Smooth muscle cell (in vitro differentiated cells): ENCODE data around the gene CXCL14. TPM values are rescaled to one million over a fixed set of nuclear protein-coding genes. Genes with fewer than 3 reads are reported as not detected.

ENCODE experiments used
- DNase-seq: peaks from one replicate; lab custom pipeline; 2025; ENCODE audit not compliant: unreplicated experiment; lab: John Stamatoyannopoulos, UW
- H2AFZ ChIP-seq: fragments of 200-600 bp; sonication (generic); 2 replicates; pipeline ENCODE4 v1.6.0; 2016; ENCODE audit warnings: antibody characterized with exemption, low read depth, mild to moderate bottlenecking
- H3F3A ChIP-seq: fragments of 200-600 bp; sonication (generic); 2 replicates; pipeline ENCODE4 v1.6.0; 2017; ENCODE audit warnings: antibody characterized with exemption, low read depth
- H3K27ac ChIP-seq: fragments of 200-600 bp; sonication (generic); 2 replicates; pipeline ENCODE4 v1.5.1; 2016; ENCODE audit warnings: low read depth, mild to moderate bottlenecking
- H3K27me3 ChIP-seq: fragments of 200-600 bp; sonication (generic); 2 replicates; pipeline ENCODE4 v1.6.1; 2016; ENCODE audit warnings: low read depth, mild to moderate bottlenecking
- H3K36me3 ChIP-seq: fragments of 200-600 bp; sonication (generic); 2 replicates; pipeline ENCODE4 v1.5.1; 2016; ENCODE audit warnings: low read depth
- H3K4me1 ChIP-seq: fragments of 200-600 bp; sonication (generic); 2 replicates; pipeline ENCODE4 v1.5.1; 2016; ENCODE audit warnings: low read depth
- H3K4me2 ChIP-seq: fragments of 200-600 bp; sonication (generic); 2 replicates; pipeline ENCODE4 v1.6.0; 2016; ENCODE audit warnings: mild to moderate bottlenecking
- H3K4me3 ChIP-seq: fragments of 200-600 bp; sonication (generic); 2 replicates; pipeline ENCODE4 v1.5.1; 2016; ENCODE audit warnings: mild to moderate bottlenecking
- H3K79me2 ChIP-seq: fragments of 200-600 bp; sonication (generic); 2 replicates; pipeline ENCODE4 v1.6.0; 2016; ENCODE audit warnings: low read depth, mild to moderate bottlenecking
- H3K9ac ChIP-seq: fragments of 200-600 bp; sonication (generic); 2 replicates; pipeline ENCODE4 v1.6.0; 2016; ENCODE audit warnings: low read depth
- H3K9me3 ChIP-seq: fragments of 200-600 bp; sonication (generic); replicated peaks from 2 replicates; pipeline ENCODE4 v1.5.1; 2016; ENCODE audit warnings: low read depth
- H4K20me1 ChIP-seq: fragments of 200-600 bp; sonication (generic); 2 replicates; pipeline ENCODE4 v1.6.0; 2016; ENCODE audit warnings: low read depth
- CTCF ChIP-seq: fragments of 200-600 bp; sonication (generic); IDR thresholded peaks from 2 replicates; pipeline ENCODE4 v1.5.1; 2017; ENCODE audit warnings: borderline replicate concordance, mild to moderate bottlenecking, antibody characterized with exemption; ENCODE audit not compliant: insufficient read depth, poor library complexity, severe bottlenecking
- WGBS: methylation state at CpG from one replicate; pipeline ENCODE4 v1.1.7; 2016; ENCODE audit warnings: low lambda C conversion rate; 5-methylcytosine and 5-hydroxymethylcytosine counted together
- polyA plus RNA-seq: library from polyadenylated mRNA; unstranded; fragments of >200 nt; fragmentation: Nextera tagmentation; extraction: Ambion mirVana; gene quantifications from 2 replicates; pipeline ENCODE4 v1.2.1, GENCODE V29; 2016
- total RNA-seq: library from RNA; depleted of rRNA; stranded (reverse); fragments of >200 nt; gene quantifications from 2 replicates; pipeline ENCODE4 v1.2.3, GENCODE V29; 2014

CXCL14 gene
- total and polyA plus RNA-seq, 2 experiments from 2014 or later, result 589 to 1,209 TPM

- H3K27ac ChIP-seq, result no peak overlapping the region
- 88% methylated on average over 2 of the region's 2 CpGs for WGBS
Observed at GRCh38 chr5:135555530-135555929, 23.3 kb downstream of the CXCL14 start.

GRCh38 chr5:135553688-135554462, 24.9 kb downstream of the CXCL14 start:
- H3K9ac ChIP-seq, result no peak overlapping the region
- H3K4me1 ChIP-seq, result no peaks in the 10 kb centered on the region
- TF ChIP-seq CTCF, result peak; percentile 53
- H3K36me3 ChIP-seq, result no peaks in the 10 kb centered on the region
- WGBS, result 32% methylated on average over 8 of the region's 8 CpGs
- no peak overlapping the region for H3K27ac ChIP-seq
- no peaks in the 10 kb centered on the region for H4K20me1 ChIP-seq
- H2AFZ ChIP-seq, result peak overlapping the region; percentile 85
- peak overlapping the region; percentile 23 for H3K4me3 ChIP-seq
- no peaks in the 10 kb centered on the region for H3K79me2 ChIP-seq
- H3K4me2 ChIP-seq, result peak overlapping the region; percentile 80
- no peaks in the 10 kb centered on the region for H3F3A ChIP-seq
- no peaks in the 10 kb centered on the region for H3K9me3 ChIP-seq
- DNase-seq, result no peak
- peaks cover 29% of the 10 kb centered on the region for H3K27me3 ChIP-seq

More at GRCh38 chr5:135555530-135555929, 23.3 kb downstream of the CXCL14 start:
- Histone ChIP-seq H3K4me2 (no peak overlapping the region), H3K4me1 (no peaks in the 10 kb centered on the region), H3K9me3 (no peaks in the 10 kb centered on the region), H3K9ac (no peak overlapping the region), H3K4me3 (no peak overlapping the region), H3F3A (no peaks in the 10 kb centered on the region), H4K20me1 (no peaks in the 10 kb centered on the region), H3K36me3 (no peaks in the 10 kb centered on the region), H3K27me3 (peaks cover 12% of the 10 kb centered on the region), H3K79me2 (no peaks in the 10 kb centered on the region), H2AFZ (no peak overlapping the region)
- no peak for DNase-seq
- no peak for TF ChIP-seq CTCF

DNA sequence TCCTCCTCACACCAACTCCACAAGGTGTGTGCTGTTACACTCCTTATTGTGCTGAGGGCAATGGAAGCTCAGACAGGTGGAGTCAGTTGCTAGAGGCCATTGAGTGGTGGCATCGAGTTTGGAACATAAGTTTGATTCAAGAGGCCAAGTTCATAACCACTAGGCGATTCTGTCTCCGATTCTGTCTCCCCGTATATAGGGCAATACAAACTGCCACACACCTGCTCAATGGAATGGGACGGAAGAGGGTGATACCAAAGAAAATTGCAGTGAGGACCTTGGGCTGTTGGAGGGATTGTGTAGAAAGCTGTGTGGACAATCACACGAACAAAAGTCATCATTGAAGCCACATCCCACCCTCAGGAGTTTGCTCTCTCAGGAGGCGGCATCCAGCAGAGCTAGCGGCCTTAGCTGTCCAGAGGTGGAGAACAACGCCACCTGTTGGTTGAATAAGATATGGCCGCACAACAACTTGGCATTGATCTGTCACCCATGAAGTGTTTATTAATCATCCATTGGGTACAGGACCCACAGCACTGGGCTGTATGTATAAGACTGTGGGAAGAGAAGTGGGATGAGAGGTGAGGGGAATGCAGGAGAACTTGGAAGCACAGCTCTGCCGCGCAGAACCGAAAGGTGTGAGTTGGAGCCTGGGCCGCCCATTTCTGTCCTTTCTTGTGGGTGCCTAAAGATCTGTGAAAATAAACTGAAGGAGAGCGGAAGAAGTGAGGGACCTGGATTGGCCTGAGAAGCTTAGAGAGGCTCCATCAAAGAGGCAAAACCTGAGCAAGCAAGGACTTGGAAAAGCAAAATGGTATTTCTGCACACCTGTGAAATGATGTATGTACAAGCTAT, 27.0 kb downstream of the CXCL14 start:
- no peaks in the 10 kb centered on the region for H3K36me3 ChIP-seq
- H2AFZ ChIP-seq, result no peak overlapping the region
- H3K27me3 ChIP-seq, result peaks cover 41% of the 10 kb centered on the region
- TF ChIP-seq CTCF, result peak; percentile 85
- no peaks in the 10 kb centered on the region for H3K9me3 ChIP-seq
- WGBS, result 44% methylated on average over 15 of the region's 15 CpGs
- H3K9ac ChIP-seq, result no peak overlapping the region
- H3K4me3 ChIP-seq, result no peak overlapping the region
- no peaks in the 10 kb centered on the region for H3F3A ChIP-seq
- H3K27ac ChIP-seq, result no peak overlapping the region
- no peaks in the 10 kb centered on the region for H3K4me1 ChIP-seq
- H3K79me2 ChIP-seq, result no peaks in the 10 kb centered on the region
- H4K20me1 ChIP-seq, result no peaks in the 10 kb centered on the region
- peak; percentile 29 for DNase-seq
- H3K4me2 ChIP-seq, result no peak overlapping the region
